ENCODE results near the gene TCERG1L. TPM values are rescaled to one million over a fixed set of nuclear protein-coding genes. Genes with fewer than 3 reads are reported as not detected.

The TCERG1L gene
- total RNA-seq, 2 experiments from 2014 or later, result not detected

- Mint-ChIP-seq H3K27me3 (no peaks in the 10 kb centered on the region), H3K36me3 (ENCODE audit: low read depth) (no peaks in the 10 kb centered on the region), H3K4me3 (no peak overlapping the region), H3K27ac (no peak overlapping the region), H3K9me3 (no peaks in the 10 kb centered on the region), H3K4me1 (ENCODE audit: low read depth) (no peaks in the 10 kb centered on the region)
- CTCF ChIA-PET, result no interaction called here
- DNase-seq (no peak), ATAC-seq (no peak)
- POLR2A ChIA-PET, result no interaction called here
- intact Hi-C loops (cut with micrococcal nuclease), result no loop called here
- no peak for TF ChIP-seq CTCF (IDR thresholded peaks at IDR 0.05)
Observed at GRCh38 chr10:131264110-131264788, 47.3 kb downstream of the TCERG1L start.

- no peak for TF ChIP-seq CTCF (IDR thresholded peaks at IDR 0.05)
- Mint-ChIP-seq H3K9me3 (no peaks in the 10 kb centered on the region), H3K27ac (no peak overlapping the region), H3K4me3 (no peak overlapping the region), H3K27me3 (no peaks in the 10 kb centered on the region), H3K36me3 (ENCODE audit: low read depth) (no peaks in the 10 kb centered on the region), H3K4me1 (ENCODE audit: low read depth) (no peaks in the 10 kb centered on the region)
- no peak for DNase-seq
- ChIA-PET CTCF (no interaction called here), POLR2A (interaction anchor here (1.3 kb wide), 1 partner anchor 179 kb away, joined by 4 read pairs; no protein-coding TSS in a partner anchor)
- intact Hi-C loops (cut with micrococcal nuclease), result no loop called here
- no peak for ATAC-seq
Observed at GRCh38 chr10:131261890-131262475, 49.5 kb downstream of the TCERG1L start.

GRCh38 chr10:131260452-131261211, 50.9 kb downstream of the TCERG1L start:
- H3K27ac Mint-ChIP-seq, result no peak overlapping the region
- TF ChIP-seq CTCF (IDR thresholded peaks at IDR 0.05), result no peak
- H3K9me3 Mint-ChIP-seq, result no peaks in the 10 kb centered on the region
- H3K4me3 Mint-ChIP-seq, result no peak overlapping the region
- no peaks in the 10 kb centered on the region for H3K36me3 Mint-ChIP-seq (ENCODE audit: low read depth)
- ATAC-seq, result no peak
- intact Hi-C loops (cut with micrococcal nuclease), result no loop called here
- POLR2A ChIA-PET, result no interaction called here
- no peaks in the 10 kb centered on the region for H3K27me3 Mint-ChIP-seq
- DNase-seq, result no peak
- no peaks in the 10 kb centered on the region for H3K4me1 Mint-ChIP-seq (ENCODE audit: low read depth)
- CTCF ChIA-PET, result no interaction called here

GRCh38 chr10:131260031-131260430, 51.5 kb downstream of the TCERG1L start:
- no peak overlapping the region for H3K27ac Mint-ChIP-seq
- ATAC-seq, result no peak
- ChIA-PET POLR2A (no interaction called here), CTCF (no interaction called here)
- no peak for DNase-seq
- no peak for TF ChIP-seq CTCF (IDR thresholded peaks at IDR 0.05)
- H3K36me3 Mint-ChIP-seq (ENCODE audit: low read depth), result no peaks in the 10 kb centered on the region
- intact Hi-C loops (cut with micrococcal nuclease), result no loop called here
- no peaks in the 10 kb centered on the region for H3K9me3 Mint-ChIP-seq
- H3K4me3 Mint-ChIP-seq, result no peak overlapping the region
- H3K4me1 Mint-ChIP-seq (ENCODE audit: low read depth), result no peaks in the 10 kb centered on the region
- no peaks in the 10 kb centered on the region for H3K27me3 Mint-ChIP-seq

- ChIA-PET CTCF (no interaction called here), POLR2A (no interaction called here)
- DNase-seq (no peak), ATAC-seq (no peak)
- no peak for TF ChIP-seq CTCF (IDR thresholded peaks at IDR 0.05)
- intact Hi-C loops (cut with micrococcal nuclease), result no loop called here
- H3K4me1 Mint-ChIP-seq (ENCODE audit: low read depth), result no peaks in the 10 kb centered on the region
- no peak overlapping the region for H3K4me3 Mint-ChIP-seq
- H3K27ac Mint-ChIP-seq, result no peak overlapping the region
- no peaks in the 10 kb centered on the region for H3K36me3 Mint-ChIP-seq (ENCODE audit: low read depth)
- H3K27me3 Mint-ChIP-seq, result no peaks in the 10 kb centered on the region
- no peaks in the 10 kb centered on the region for H3K9me3 Mint-ChIP-seq
Observed at GRCh38 chr10:131259535-131259934, 52.0 kb downstream of the TCERG1L start.
